CD14-positive monocyte (primary cell): Measurements from ENCODE around the gene MDFI. TPM values are rescaled to one million over a fixed set of nuclear protein-coding genes. Genes with fewer than 3 reads are reported as not detected.

Experiments used
- DNase-seq, 3 donors: peaks; one replicate each; pipeline ENCODE4 v3.0.0-alpha.2; 2011 to 2022
- H2AFZ ChIP-seq: 2 replicates; pipeline ENCODE4 v1.6.0; 2012; ENCODE audit warnings: mild to moderate bottlenecking, low read depth, low read length, inconsistent platforms; ENCODE audit not compliant: insufficient read depth, poor library complexity, severe bottlenecking
- H3K27ac ChIP-seq, 2 donors: 1 replicate in 1 of 2; 2 replicates in 1 of 2; pipeline ENCODE4 v1.5.1; 2012 to 2013; ENCODE audit warnings: low read length in 2 of 2, control low read depth in 1 of 2, inconsistent platforms in 1 of 2, low read depth in 1 of 2, mild to moderate bottlenecking in 1 of 2
- H3K27me3 ChIP-seq, 2 donors: one replicate each; pipeline versions ENCODE4 v1.6.0 to v1.6.1; 2011 to 2013; ENCODE audit warnings: low read length in 2 of 2; ENCODE audit not compliant: control insufficient read depth in 2 of 2, insufficient read depth in 2 of 2
- H3K36me3 ChIP-seq, 2 donors: replicated peaks in 1 of 2; 1 replicate in 1 of 2; 2 replicates in 1 of 2; pipeline versions ENCODE4 v1.5.1 to v1.6.1; 2012 to 2013; ENCODE audit warnings: low read length in 2 of 2, control low read depth in 1 of 2, inconsistent platforms in 1 of 2, mild to moderate bottlenecking in 1 of 2; ENCODE audit not compliant: insufficient read depth in 2 of 2, control insufficient read depth in 1 of 2
- H3K4me1 ChIP-seq, 2 donors: 1 replicate in 1 of 2; 2 replicates in 1 of 2; pipeline versions ENCODE4 v1.5.1 to v1.6.1; 2012 to 2013; ENCODE audit warnings: low read length in 2 of 2, control low read depth in 1 of 2, inconsistent platforms in 1 of 2, mild to moderate bottlenecking in 1 of 2, moderate library complexity in 1 of 2; ENCODE audit not compliant: insufficient read depth in 2 of 2, control insufficient read depth in 1 of 2
- H3K4me2 ChIP-seq: replicated peaks from 2 replicates; pipeline ENCODE3; 2012; ENCODE audit warnings: low read length, moderate library complexity, mild to moderate bottlenecking; ENCODE audit not compliant: poor library complexity, severe bottlenecking; ENCODE audit errors: extremely low read depth
- H3K4me3 ChIP-seq, 3 experiments: fragments of 200-600 bp in 1 of 3; sonication (generic) in 1 of 3; replicated peaks in 1 of 3; 1 replicate in 2 of 3; 2 replicates in 1 of 3; pipeline ENCODE4 v1.5.1; 2011 to 2013; ENCODE audit warnings: low read length in 3 of 3, mild to moderate bottlenecking in 3 of 3, control low read depth in 2 of 3, low read depth in 2 of 3, inconsistent platforms in 1 of 3, moderate library complexity in 1 of 3
- H3K79me2 ChIP-seq: 2 replicates; pipeline ENCODE4 v1.6.0; 2012; ENCODE audit warnings: mild to moderate bottlenecking, control low read depth, inconsistent platforms, low read length, moderate library complexity; ENCODE audit not compliant: insufficient read depth
- H3K9ac ChIP-seq: 2 replicates; pipeline ENCODE4 v1.6.0; 2017; ENCODE audit warnings: low read length, mild to moderate bottlenecking; ENCODE audit not compliant: insufficient read depth, poor library complexity, severe bottlenecking
- H3K9me3 ChIP-seq, 2 donors: replicated peaks in 1 of 2; 1 replicate in 1 of 2; 2 replicates in 1 of 2; pipeline versions ENCODE4 v1.5.1 to v1.6.1; 2012 to 2013; ENCODE audit warnings: low read length in 2 of 2, control low read depth in 1 of 2; ENCODE audit not compliant: control insufficient read depth in 1 of 2, insufficient read depth in 1 of 2
- H4K20me1 ChIP-seq: 2 replicates; pipeline ENCODE4 v1.6.0; 2012; ENCODE audit warnings: mild to moderate bottlenecking, low read length, control low read depth, moderate library complexity; ENCODE audit not compliant: insufficient read depth
- H3K27ac Mint-ChIP-seq, 7 donors: one replicate each; pipeline ENCODE4 v1.8.0; 2020; ENCODE audit warnings: mild to moderate bottlenecking in 7 of 7, mixed read lengths in 7 of 7, moderate library complexity in 6 of 7, inconsistent platforms in 2 of 7
- H3K27me3 Mint-ChIP-seq, 3 donors: one replicate each; pipeline ENCODE4 v1.8.0; 2021 to 2022; ENCODE audit warnings: low read depth in 3 of 3, mild to moderate bottlenecking in 3 of 3, mixed read lengths in 3 of 3, moderate library complexity in 3 of 3, inconsistent platforms in 1 of 3
- H3K36me3 Mint-ChIP-seq, 2 donors: one replicate each; pipeline ENCODE4 v1.8.0; 2020; ENCODE audit warnings: mixed read lengths in 2 of 2, inconsistent platforms in 1 of 2, mild to moderate bottlenecking in 1 of 2
- H3K4me1 Mint-ChIP-seq: one replicate; pipeline ENCODE4 v1.8.0; 2020; ENCODE audit warnings: mild to moderate bottlenecking, mixed read lengths
- H3K4me3 Mint-ChIP-seq, 2 donors: one replicate each; pipeline ENCODE4 v1.8.0; 2020; ENCODE audit warnings: mild to moderate bottlenecking in 2 of 2, mixed read lengths in 2 of 2, moderate library complexity in 1 of 2
- H3K9me3 Mint-ChIP-seq, 7 donors: one replicate each; pipeline ENCODE4 v1.8.0; 2020 to 2022; ENCODE audit warnings: mixed read lengths in 7 of 7, mild to moderate bottlenecking in 6 of 7, moderate library complexity in 6 of 7, inconsistent platforms in 2 of 7
- CTCF ChIP-seq: fragments of 200-600 bp; IDR thresholded peaks from one replicate; pipeline ENCODE4 v1.8.0; 2022; ENCODE audit warnings: antibody characterized with exemption, mild to moderate bottlenecking
- WGBS: methylation state at CpG from one replicate; pipeline ENCODE4 v1.1.5; 2013; ENCODE audit warnings: missing lambda C conversion rate; ENCODE audit not compliant: insufficient coverage; 5-methylcytosine and 5-hydroxymethylcytosine counted together
- intact Hi-C, 2 donors: fragments of 100-400 bp; cut with micrococcal nuclease; formaldehyde crosslinking; loops; one replicate each; pipeline versions ENCODE4 v1.15.0 to v1.15.1; 2023
- polyA minus RNA-seq: library from RNA; depleted of rRNA, polyadenylated mRNA; stranded (reverse); fragments of >200 nt; gene quantifications from 2 replicates; pipeline ENCODE4 v1.2.3, GENCODE V29; 2012
- polyA plus RNA-seq, 3 donors: library from polyadenylated mRNA; depleted of rRNA in 1 of 3; unstranded in 2 of 3; stranded (reverse) in 1 of 3; fragments of 300-500 nt in 2 of 3; fragments of >200 nt in 1 of 3; fragmentation: Illumina TruSeq in 2 of 3; gene quantifications; 1 replicate in 2 of 3; 2 replicates in 1 of 3; pipeline ENCODE4 v1.2.3, GENCODE V29; 2012 to 2021
- total RNA-seq, 12 experiments: library from RNA in 1 of 12; stranded (reverse) in 1 of 12; fragments of 120-200 nt in 1 of 12; gene quantifications; one replicate each; pipeline ENCODE4 v1.2.4 and lab custom pipeline; 2013 to 2026; ENCODE audit warnings: mixed read lengths in 6 of 12, inconsistent platforms in 1 of 12

MDFI gene
- total RNA-seq (2013) = 0.08 TPM
- not detected for polyA plus RNA-seq
- polyA minus RNA-seq = not detected in 2 replicates
- total RNA-seq (lab: John Stamatoyannopoulos, UW) = 0 to 0.64 (median 0) reads per million in 11 experiments

- Mint-ChIP-seq H3K4me1 (peaks cover 24% of the 10 kb centered on the region), H3K36me3 (peaks cover 0 to 4% of the 10 kb centered on the region in 2 donors), H3K9me3 (peaks cover 0 to 20% (median 3%) of the 10 kb centered on the region in 7 donors), H3K27ac (peak within 1 kb of the TSS in 3 of 7 donors; percentile 46 to 66 (median 57)), H3K27me3 (peaks cover 55 to 80% (median 56%) of the 10 kb centered on the region in 3 donors), H3K4me3 (peak within 1 kb of the TSS; percentile 63 to 88)
- H3K9me3 ChIP-seq = peaks cover 0 to 8% of the 10 kb centered on the region in 2 donors
- no peak within 1 kb of the TSS for H3K27ac ChIP-seq
- intact Hi-C loops = no loop called here
- no peaks in the 10 kb centered on the region for H3K36me3 ChIP-seq
- WGBS = 1% methylated on average over 78 of the region's 86 CpGs
- peaks cover 5 to 17% of the 10 kb centered on the region in 2 donors for H3K4me1 ChIP-seq
- H3K4me2 ChIP-seq = peak within 1 kb of the TSS; percentile 42
- no peak within 1 kb of the TSS for H2AFZ ChIP-seq
- peaks cover 11 to 52% of the 10 kb centered on the region in 2 donors for H3K27me3 ChIP-seq
- DNase-seq = no peak
- no peak for TF ChIP-seq CTCF
- H3K4me3 ChIP-seq = peak within 1 kb of the TSS in 1 of 3 experiments; percentile 34
- H3K79me2 ChIP-seq = no peaks in the 10 kb centered on the region
- H3K9ac ChIP-seq = no peak within 1 kb of the TSS
- H4K20me1 ChIP-seq = no peaks in the 10 kb centered on the region
These were observed at the start of gene MDFI for GRCh38 chr6:41638002-41638934. MDFI (plus strand) TSS chr6:41638468; CDS start chr6:41638750, 282 bp downstream.

- 100% methylated on average over 2 of the region's 4 CpGs for WGBS
- no peaks in the 10 kb centered on the region for H3K27me3 Mint-ChIP-seq
- H3K4me3 Mint-ChIP-seq = no peak overlapping the region
- DNase-seq = no peak
- Histone ChIP-seq H2AFZ (no peak overlapping the region), H3K4me1 (no peaks in the 10 kb centered on the region), H3K4me3 (no peak overlapping the region), H3K27me3 (no peaks in the 10 kb centered on the region), H3K9ac (no peak overlapping the region), H3K9me3 (no peaks in the 10 kb centered on the region), H3K79me2 (no peaks in the 10 kb centered on the region), H3K27ac (no peak overlapping the region), H3K36me3 (peaks cover 28 to 52% of the 10 kb centered on the region in 2 donors), H3K4me2 (no peak overlapping the region), H4K20me1 (peaks cover 5% of the 10 kb centered on the region)
- H3K9me3 Mint-ChIP-seq = no peaks in the 10 kb centered on the region
- no peak for TF ChIP-seq CTCF
- intact Hi-C loops = no loop called here
- H3K4me1 Mint-ChIP-seq = no peaks in the 10 kb centered on the region
- H3K36me3 Mint-ChIP-seq = peaks cover 46 to 56% of the 10 kb centered on the region in 2 donors
- H3K27ac Mint-ChIP-seq = no peak overlapping the region
These were observed 49.0 kb upstream of the MDFI start for GRCh38 chr6:41589223-41589622.
